CD14-positive monocyte (primary cell): Measurements from ENCODE around the gene FAM163B. TPM values are rescaled to one million over a fixed set of nuclear protein-coding genes. Genes with fewer than 3 reads are reported as not detected.

Experiments used
- DNase-seq, 3 donors: peaks; one replicate each; pipeline ENCODE4 v3.0.0-alpha.2; 2011 to 2022
- H2AFZ ChIP-seq: 2 replicates; pipeline ENCODE4 v1.6.0; 2012; ENCODE audit warnings: mild to moderate bottlenecking, low read depth, low read length, inconsistent platforms; ENCODE audit not compliant: insufficient read depth, poor library complexity, severe bottlenecking
- H3K27ac ChIP-seq, 2 donors: 1 replicate in 1 of 2; 2 replicates in 1 of 2; pipeline ENCODE4 v1.5.1; 2012 to 2013; ENCODE audit warnings: low read length in 2 of 2, control low read depth in 1 of 2, inconsistent platforms in 1 of 2, low read depth in 1 of 2, mild to moderate bottlenecking in 1 of 2
- H3K27me3 ChIP-seq, 2 donors: one replicate each; pipeline versions ENCODE4 v1.6.0 to v1.6.1; 2011 to 2013; ENCODE audit warnings: low read length in 2 of 2; ENCODE audit not compliant: control insufficient read depth in 2 of 2, insufficient read depth in 2 of 2
- H3K36me3 ChIP-seq, 2 donors: replicated peaks in 1 of 2; 1 replicate in 1 of 2; 2 replicates in 1 of 2; pipeline versions ENCODE4 v1.5.1 to v1.6.1; 2012 to 2013; ENCODE audit warnings: low read length in 2 of 2, control low read depth in 1 of 2, inconsistent platforms in 1 of 2, mild to moderate bottlenecking in 1 of 2; ENCODE audit not compliant: insufficient read depth in 2 of 2, control insufficient read depth in 1 of 2
- H3K4me1 ChIP-seq, 2 donors: 1 replicate in 1 of 2; 2 replicates in 1 of 2; pipeline versions ENCODE4 v1.5.1 to v1.6.1; 2012 to 2013; ENCODE audit warnings: low read length in 2 of 2, control low read depth in 1 of 2, inconsistent platforms in 1 of 2, mild to moderate bottlenecking in 1 of 2, moderate library complexity in 1 of 2; ENCODE audit not compliant: insufficient read depth in 2 of 2, control insufficient read depth in 1 of 2
- H3K4me2 ChIP-seq: replicated peaks from 2 replicates; pipeline ENCODE3; 2012; ENCODE audit warnings: low read length, moderate library complexity, mild to moderate bottlenecking; ENCODE audit not compliant: poor library complexity, severe bottlenecking; ENCODE audit errors: extremely low read depth
- H3K4me3 ChIP-seq, 3 experiments: fragments of 200-600 bp in 1 of 3; sonication (generic) in 1 of 3; replicated peaks in 1 of 3; 1 replicate in 2 of 3; 2 replicates in 1 of 3; pipeline ENCODE4 v1.5.1; 2011 to 2013; ENCODE audit warnings: low read length in 3 of 3, mild to moderate bottlenecking in 3 of 3, control low read depth in 2 of 3, low read depth in 2 of 3, inconsistent platforms in 1 of 3, moderate library complexity in 1 of 3
- H3K79me2 ChIP-seq: 2 replicates; pipeline ENCODE4 v1.6.0; 2012; ENCODE audit warnings: mild to moderate bottlenecking, control low read depth, inconsistent platforms, low read length, moderate library complexity; ENCODE audit not compliant: insufficient read depth
- H3K9ac ChIP-seq: 2 replicates; pipeline ENCODE4 v1.6.0; 2017; ENCODE audit warnings: low read length, mild to moderate bottlenecking; ENCODE audit not compliant: insufficient read depth, poor library complexity, severe bottlenecking
- H3K9me3 ChIP-seq, 2 donors: replicated peaks in 1 of 2; 1 replicate in 1 of 2; 2 replicates in 1 of 2; pipeline versions ENCODE4 v1.5.1 to v1.6.1; 2012 to 2013; ENCODE audit warnings: low read length in 2 of 2, control low read depth in 1 of 2; ENCODE audit not compliant: control insufficient read depth in 1 of 2, insufficient read depth in 1 of 2
- H4K20me1 ChIP-seq: 2 replicates; pipeline ENCODE4 v1.6.0; 2012; ENCODE audit warnings: mild to moderate bottlenecking, low read length, control low read depth, moderate library complexity; ENCODE audit not compliant: insufficient read depth
- H3K27ac Mint-ChIP-seq, 7 donors: one replicate each; pipeline ENCODE4 v1.8.0; 2020; ENCODE audit warnings: mild to moderate bottlenecking in 7 of 7, mixed read lengths in 7 of 7, moderate library complexity in 6 of 7, inconsistent platforms in 2 of 7
- H3K27me3 Mint-ChIP-seq, 3 donors: one replicate each; pipeline ENCODE4 v1.8.0; 2021 to 2022; ENCODE audit warnings: low read depth in 3 of 3, mild to moderate bottlenecking in 3 of 3, mixed read lengths in 3 of 3, moderate library complexity in 3 of 3, inconsistent platforms in 1 of 3
- H3K36me3 Mint-ChIP-seq, 2 donors: one replicate each; pipeline ENCODE4 v1.8.0; 2020; ENCODE audit warnings: mixed read lengths in 2 of 2, inconsistent platforms in 1 of 2, mild to moderate bottlenecking in 1 of 2
- H3K4me1 Mint-ChIP-seq: one replicate; pipeline ENCODE4 v1.8.0; 2020; ENCODE audit warnings: mild to moderate bottlenecking, mixed read lengths
- H3K4me3 Mint-ChIP-seq, 2 donors: one replicate each; pipeline ENCODE4 v1.8.0; 2020; ENCODE audit warnings: mild to moderate bottlenecking in 2 of 2, mixed read lengths in 2 of 2, moderate library complexity in 1 of 2
- H3K9me3 Mint-ChIP-seq, 7 donors: one replicate each; pipeline ENCODE4 v1.8.0; 2020 to 2022; ENCODE audit warnings: mixed read lengths in 7 of 7, mild to moderate bottlenecking in 6 of 7, moderate library complexity in 6 of 7, inconsistent platforms in 2 of 7
- WGBS: methylation state at CpG from one replicate; pipeline ENCODE4 v1.1.5; 2013; ENCODE audit warnings: missing lambda C conversion rate; ENCODE audit not compliant: insufficient coverage; 5-methylcytosine and 5-hydroxymethylcytosine counted together
- intact Hi-C, 2 donors: fragments of 100-400 bp; cut with micrococcal nuclease; formaldehyde crosslinking; loops; one replicate each; pipeline versions ENCODE4 v1.15.0 to v1.15.1; 2023
- polyA plus RNA-seq, 3 donors: library from polyadenylated mRNA; depleted of rRNA in 1 of 3; unstranded in 2 of 3; stranded (reverse) in 1 of 3; fragments of 300-500 nt in 2 of 3; fragments of >200 nt in 1 of 3; fragmentation: Illumina TruSeq in 2 of 3; gene quantifications; 1 replicate in 2 of 3; 2 replicates in 1 of 3; pipeline ENCODE4 v1.2.3, GENCODE V29; 2012 to 2021
- TF ChIP-seq, protein P1 (sequence below): fragments of 200-600 bp; IDR thresholded peaks from one replicate; pipeline ENCODE4 v1.8.0; 2022; ENCODE audit warnings: antibody characterized with exemption, mild to moderate bottlenecking

FAM163B gene
- polyA plus RNA-seq, 3 donors = not detected

DNA sequence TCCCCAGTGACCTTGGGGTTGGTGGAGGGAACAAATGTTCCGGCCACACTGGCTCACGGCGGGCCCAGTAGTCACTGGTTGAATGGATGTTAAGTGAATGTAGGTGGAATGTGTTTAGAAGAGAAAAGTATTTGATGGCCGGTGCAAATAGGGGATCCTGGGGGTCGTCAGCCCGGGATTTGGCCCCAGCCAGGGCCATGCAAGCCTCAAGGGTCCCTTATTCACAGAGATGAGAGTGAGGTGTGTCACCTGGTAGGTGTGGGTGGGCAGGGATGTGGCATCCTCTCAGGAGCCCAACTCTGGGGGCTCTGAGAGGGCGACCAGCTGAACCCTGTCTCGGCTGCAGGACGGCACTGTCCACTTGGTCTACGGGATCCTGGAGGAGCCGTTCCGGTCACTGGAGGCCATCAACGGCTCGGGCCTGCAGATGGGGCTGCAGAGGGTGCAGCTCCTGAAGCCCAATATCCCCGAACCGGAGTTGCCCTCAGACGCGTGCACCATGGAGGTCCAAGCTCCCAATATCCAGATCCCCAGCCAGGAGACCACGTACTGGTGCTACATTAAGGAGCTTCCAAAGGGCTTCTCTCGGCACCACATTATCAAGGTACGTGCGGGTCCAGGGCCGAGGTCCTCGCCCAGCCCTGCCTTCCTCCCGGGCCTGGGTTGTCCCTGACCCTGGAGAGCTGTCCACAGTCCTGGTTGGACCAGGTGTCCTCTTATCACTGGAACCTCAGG is 32.8 kb upstream of the FAM163B start:
- DNase-seq = no peak
- Histone ChIP-seq H3K4me3 (no peak overlapping the region), H3K36me3 (no peaks in the 10 kb centered on the region), H3K27me3 (no peaks in the 10 kb centered on the region), H3K27ac (no peak overlapping the region), H3K9me3 (no peaks in the 10 kb centered on the region), H2AFZ (no peak overlapping the region), H4K20me1 (no peaks in the 10 kb centered on the region), H3K9ac (no peak overlapping the region), H3K4me1 (no peaks in the 10 kb centered on the region), H3K4me2 (no peak overlapping the region), H3K79me2 (no peaks in the 10 kb centered on the region)
- intact Hi-C loops = no loop called here
- H3K27me3 Mint-ChIP-seq = peaks cover 2 to 12% (median 9%) of the 10 kb centered on the region in 3 donors
- H3K27ac Mint-ChIP-seq = no peak overlapping the region
- TF ChIP-seq, protein P1, sequence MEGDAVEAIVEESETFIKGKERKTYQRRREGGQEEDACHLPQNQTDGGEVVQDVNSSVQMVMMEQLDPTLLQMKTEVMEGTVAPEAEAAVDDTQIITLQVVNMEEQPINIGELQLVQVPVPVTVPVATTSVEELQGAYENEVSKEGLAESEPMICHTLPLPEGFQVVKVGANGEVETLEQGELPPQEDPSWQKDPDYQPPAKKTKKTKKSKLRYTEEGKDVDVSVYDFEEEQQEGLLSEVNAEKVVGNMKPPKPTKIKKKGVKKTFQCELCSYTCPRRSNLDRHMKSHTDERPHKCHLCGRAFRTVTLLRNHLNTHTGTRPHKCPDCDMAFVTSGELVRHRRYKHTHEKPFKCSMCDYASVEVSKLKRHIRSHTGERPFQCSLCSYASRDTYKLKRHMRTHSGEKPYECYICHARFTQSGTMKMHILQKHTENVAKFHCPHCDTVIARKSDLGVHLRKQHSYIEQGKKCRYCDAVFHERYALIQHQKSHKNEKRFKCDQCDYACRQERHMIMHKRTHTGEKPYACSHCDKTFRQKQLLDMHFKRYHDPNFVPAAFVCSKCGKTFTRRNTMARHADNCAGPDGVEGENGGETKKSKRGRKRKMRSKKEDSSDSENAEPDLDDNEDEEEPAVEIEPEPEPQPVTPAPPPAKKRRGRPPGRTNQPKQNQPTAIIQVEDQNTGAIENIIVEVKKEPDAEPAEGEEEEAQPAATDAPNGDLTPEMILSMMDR = no peak
- no peaks in the 10 kb centered on the region for H3K9me3 Mint-ChIP-seq
- no peaks in the 10 kb centered on the region for H3K36me3 Mint-ChIP-seq
- no peaks in the 10 kb centered on the region for H3K4me1 Mint-ChIP-seq
- WGBS = 94% methylated on average over 20 of the region's 25 CpGs
- H3K4me3 Mint-ChIP-seq = no peak overlapping the region

DNA sequence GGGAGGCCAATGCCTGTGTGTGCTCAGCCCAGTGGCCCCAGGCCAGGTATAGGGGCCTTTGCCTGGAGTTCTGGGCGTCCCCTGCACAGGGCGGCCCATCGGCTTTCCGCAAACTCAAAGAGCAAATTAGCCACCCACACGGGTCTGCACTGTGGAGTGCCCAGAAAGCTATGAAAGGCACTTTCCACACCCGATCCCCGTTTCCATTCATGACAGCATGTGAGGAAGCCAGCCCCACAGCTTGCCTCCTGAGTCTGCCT is 32.1 kb upstream of the FAM163B start:
- H3K4me3 Mint-ChIP-seq = no peak overlapping the region
- Histone ChIP-seq H3K9me3 (no peaks in the 10 kb centered on the region), H3K9ac (no peak overlapping the region), H3K36me3 (no peaks in the 10 kb centered on the region), H3K27ac (no peak overlapping the region), H3K79me2 (no peaks in the 10 kb centered on the region), H3K4me3 (no peak overlapping the region), H3K4me2 (no peak overlapping the region), H3K27me3 (no peaks in the 10 kb centered on the region), H4K20me1 (no peaks in the 10 kb centered on the region), H3K4me1 (no peaks in the 10 kb centered on the region), H2AFZ (no peak overlapping the region)
- DNase-seq = no peak
- intact Hi-C loops = no loop called here
- H3K27ac Mint-ChIP-seq = peak overlapping the region in 1 of 7 donors; percentile 16
- no peaks in the 10 kb centered on the region for H3K36me3 Mint-ChIP-seq
- TF ChIP-seq, protein P1 = no peak
- H3K4me1 Mint-ChIP-seq = no peaks in the 10 kb centered on the region
- 99% methylated on average over 7 of the region's 7 CpGs for WGBS
- H3K9me3 Mint-ChIP-seq = no peaks in the 10 kb centered on the region
- H3K27me3 Mint-ChIP-seq = peaks cover 0 to 14% (median 11%) of the 10 kb centered on the region in 3 donors
